Measurements from ENCODE around the gene SORCS1. TPM values are rescaled to one million over a fixed set of nuclear protein-coding genes. Genes with fewer than 3 reads are reported as not detected.

Gene SORCS1
- total and polyA plus RNA-seq, 2 of the 8 experiments (the other 6 are each of a cell fraction or from before 2014, with no cell fraction given) = 4.1 to 4.6 TPM

DNA sequence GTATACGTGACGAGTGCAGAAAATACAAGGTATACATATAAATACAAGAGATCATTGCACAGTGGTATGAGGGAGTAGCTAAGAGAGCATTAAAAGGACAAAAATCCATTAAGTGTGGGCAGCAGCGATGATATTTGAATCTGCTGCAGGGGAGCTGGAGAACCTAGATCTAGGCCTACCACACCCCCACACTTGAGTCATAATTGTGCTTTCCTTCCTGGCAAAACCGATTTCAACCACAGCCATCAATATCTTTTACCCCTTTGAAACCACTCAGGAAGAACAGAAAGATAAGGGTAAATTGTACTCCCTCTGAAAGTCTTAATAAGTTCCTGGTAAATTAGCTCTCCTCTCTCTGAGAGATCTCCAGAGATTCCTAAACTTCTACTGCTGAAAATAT is 345.0 kb downstream of the SORCS1 start (continued):
- TF ChIP-seq CHD2 (IDR thresholded peaks at IDR 0.05; ENCODE audit: low read length) (no peak), ASH2L (IDR thresholded peaks at IDR 0.05; ENCODE audit: low read length) (no peak), MAFK (IDR thresholded peaks at IDR 0.05; ENCODE audit: low read depth, low read length) (no peak), TCF12 (IDR thresholded peaks at IDR 0.05; ENCODE audit: low read depth, low read length) (no peak), JUND (IDR thresholded peaks at IDR 0.05; ENCODE audit: low read length) (no peak), RFX5 (IDR thresholded peaks at IDR 0.05; ENCODE audit: borderline replicate concordance, low read depth, low read length) (no peak)
- TF ChIP-seq, protein P1, sequence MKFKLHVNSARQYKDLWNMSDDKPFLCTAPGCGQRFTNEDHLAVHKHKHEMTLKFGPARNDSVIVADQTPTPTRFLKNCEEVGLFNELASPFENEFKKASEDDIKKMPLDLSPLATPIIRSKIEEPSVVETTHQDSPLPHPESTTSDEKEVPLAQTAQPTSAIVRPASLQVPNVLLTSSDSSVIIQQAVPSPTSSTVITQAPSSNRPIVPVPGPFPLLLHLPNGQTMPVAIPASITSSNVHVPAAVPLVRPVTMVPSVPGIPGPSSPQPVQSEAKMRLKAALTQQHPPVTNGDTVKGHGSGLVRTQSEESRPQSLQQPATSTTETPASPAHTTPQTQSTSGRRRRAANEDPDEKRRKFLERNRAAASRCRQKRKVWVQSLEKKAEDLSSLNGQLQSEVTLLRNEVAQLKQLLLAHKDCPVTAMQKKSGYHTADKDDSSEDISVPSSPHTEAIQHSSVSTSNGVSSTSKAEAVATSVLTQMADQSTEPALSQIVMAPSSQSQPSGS (IDR thresholded peaks at IDR 0.05; ENCODE audit: low read length) = no peak
- TF ChIP-seq, protein P2, sequence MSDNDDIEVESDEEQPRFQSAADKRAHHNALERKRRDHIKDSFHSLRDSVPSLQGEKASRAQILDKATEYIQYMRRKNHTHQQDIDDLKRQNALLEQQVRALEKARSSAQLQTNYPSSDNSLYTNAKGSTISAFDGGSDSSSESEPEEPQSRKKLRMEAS (IDR thresholded peaks at IDR 0.05) = no peak
